SH-SY5Y (cell line): Measurements from ENCODE around the gene PRPF19.

Source experiments
- GATA2 ChIP-seq: IDR thresholded peaks from 2 replicates; pipeline ENCODE4 v1.6.1; 2011; ENCODE audit warnings: mild to moderate bottlenecking, low read depth, low read length
- GATA3 ChIP-seq: IDR thresholded peaks from 2 replicates; pipeline ENCODE4 v1.6.1; 2011; ENCODE audit warnings: low read depth, mild to moderate bottlenecking, low read length, moderate library complexity

DNA sequence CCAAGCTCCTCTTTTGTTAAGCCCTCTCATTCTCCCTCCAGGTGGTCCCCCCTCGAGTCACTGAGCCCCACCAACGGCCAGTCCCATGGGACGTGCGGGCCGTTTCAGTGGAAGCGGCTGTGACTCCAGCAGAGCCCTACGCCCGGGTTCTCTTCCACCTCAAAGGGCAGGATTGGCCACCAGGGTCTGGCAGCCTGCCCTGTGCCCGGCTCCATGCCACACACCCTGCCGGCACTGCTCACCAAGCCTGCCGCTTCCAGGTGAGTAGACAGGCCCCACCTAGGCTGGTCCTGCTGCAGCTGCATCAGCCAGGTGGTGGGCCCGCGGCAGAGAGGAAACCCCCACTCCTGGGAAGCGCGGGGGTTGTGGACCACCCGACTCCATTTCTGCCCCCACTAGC lies 21.2 kb upstream of the PRPF19 start:
- TF ChIP-seq GATA2: no peak
- TF ChIP-seq GATA3: no peak
